GM18867 (cell line): ENCODE results near the gene IL17RD.

ENCODE experiments used
- ATAC-seq: cut with Tn5 transposase; IDR thresholded peaks from one replicate; pipeline ENCODE4 v1.9.1; 2021; ENCODE audit warnings: mild to moderate bottlenecking, moderate library complexity; ENCODE audit not compliant: unreplicated experiment

The IL17RD gene

GRCh38 chr3:57164657-57165573, at the start of gene IL17RD:
TSS of gene IL17RD (minus strand) at chr3:57165353. CDS start at chr3:57165286, 67 bp downstream.
- ATAC-seq, result peak; percentile 52

- no peak for ATAC-seq
These were observed 41.3 kb upstream of the IL17RD start for GRCh38 chr3:57206423-57206822.

DNA sequence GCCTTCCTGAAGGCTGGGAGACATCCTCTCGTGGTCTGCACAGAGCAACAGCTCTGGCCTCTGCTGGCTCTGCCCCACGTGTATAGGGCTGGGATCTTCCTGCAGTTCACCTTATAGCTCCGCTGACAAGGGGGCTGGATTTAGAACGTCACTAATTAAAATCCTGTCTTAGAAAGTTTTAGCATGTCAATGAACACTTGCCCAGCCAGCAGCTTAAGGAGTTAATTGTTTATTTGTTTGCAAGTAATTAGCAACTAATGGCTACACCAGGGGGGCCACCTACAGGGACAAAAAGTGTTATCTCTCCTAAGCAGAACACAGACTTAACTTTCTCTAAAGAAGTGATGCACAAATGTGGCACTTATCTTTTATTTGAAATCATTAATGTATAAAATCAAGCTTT, 34.7 kb upstream of the IL17RD start, which contains the start of gene HESX1:
HESX1 (minus strand) TSS at position 84 of the 403 bp plus-strand sequence; CDS start at position 24, 60 bp downstream.
- no peak for ATAC-seq

DNA sequence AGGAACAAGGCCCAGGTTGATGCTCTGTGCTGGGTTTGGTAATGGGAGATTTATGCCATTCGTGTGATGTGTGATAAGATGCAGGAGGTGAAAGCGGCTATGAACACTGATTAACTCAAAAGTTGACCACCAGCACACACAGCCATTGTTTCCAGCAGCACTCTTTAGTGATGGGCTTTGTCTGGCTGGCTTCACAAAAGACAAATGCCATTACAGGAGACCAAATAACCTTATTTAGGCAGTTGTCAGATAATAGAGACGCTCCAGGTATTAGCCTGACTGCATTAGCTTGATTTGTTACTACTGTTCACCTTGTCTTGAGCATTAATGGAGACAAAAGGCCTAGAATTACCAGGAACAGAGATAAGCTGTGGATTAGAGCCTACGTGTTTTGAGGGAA, 29.5 kb upstream of the IL17RD start:
- ATAC-seq, result no peak

DNA sequence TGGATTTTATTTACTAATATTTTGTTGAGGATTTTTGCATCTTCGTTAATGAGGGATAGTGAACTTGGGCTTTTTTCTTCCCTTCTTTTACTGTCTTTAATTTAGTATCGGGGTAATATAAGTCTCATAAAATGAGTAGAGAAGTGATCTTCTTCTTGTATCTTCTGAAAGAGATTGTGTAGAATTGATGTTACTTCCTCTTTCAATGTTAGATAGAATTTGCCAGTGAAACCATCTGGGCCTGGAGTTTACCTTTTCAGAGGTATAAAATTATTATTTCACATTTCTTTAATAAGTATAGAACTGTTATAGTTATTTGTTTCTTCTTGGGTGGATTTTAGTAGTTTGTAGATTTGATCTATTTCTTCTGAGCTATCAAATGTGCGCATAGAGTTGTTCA, 26.9 kb upstream of the IL17RD start:
- ATAC-seq, result no peak

- ATAC-seq, result no peak
These were observed 19.4 kb upstream of the IL17RD start for GRCh38 chr3:57184526-57184925.

DNA sequence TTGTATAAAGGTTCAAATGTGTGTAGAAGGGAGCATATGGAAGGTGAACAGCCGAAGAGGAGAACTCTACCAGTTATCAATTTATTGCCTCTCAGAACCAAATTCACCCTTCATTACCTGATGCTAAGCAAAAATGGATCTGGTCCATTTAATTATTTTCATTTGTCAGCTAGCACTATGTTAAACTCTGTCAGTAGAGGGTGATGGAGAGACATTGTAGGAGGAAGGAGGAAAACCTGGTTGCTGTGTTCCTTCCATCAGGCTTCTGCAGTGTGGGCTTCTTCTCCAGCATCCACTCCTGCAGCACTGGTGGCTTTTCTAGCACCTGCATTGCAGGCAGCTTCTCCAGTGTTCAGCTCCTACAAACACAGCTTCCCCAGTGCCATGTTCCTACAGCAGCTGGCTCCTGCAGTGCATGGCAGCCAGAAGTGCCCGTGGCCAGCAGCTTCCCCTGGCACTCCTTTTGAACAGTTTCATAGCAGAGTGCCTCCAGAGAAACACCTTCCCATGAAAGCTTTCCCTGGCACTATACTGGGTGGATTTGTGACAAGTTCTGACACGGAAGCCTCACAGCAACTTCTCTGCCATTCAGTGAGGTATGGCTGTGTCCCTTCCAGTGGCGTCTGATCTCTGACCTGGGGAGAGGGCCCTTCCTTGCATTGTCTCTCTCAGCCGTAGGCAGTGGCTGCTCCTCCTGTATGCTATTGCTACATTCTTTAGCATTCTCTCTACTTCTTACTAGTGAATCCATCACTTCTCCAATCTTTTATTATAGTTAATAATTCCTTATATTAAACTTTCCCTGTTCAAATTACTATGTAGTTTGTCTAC, 14.6 kb upstream of the IL17RD start:
- no peak for ATAC-seq

GRCh38 chr3:57176045-57176444, 10.9 kb upstream of the IL17RD start:
- ATAC-seq, result no peak

DNA sequence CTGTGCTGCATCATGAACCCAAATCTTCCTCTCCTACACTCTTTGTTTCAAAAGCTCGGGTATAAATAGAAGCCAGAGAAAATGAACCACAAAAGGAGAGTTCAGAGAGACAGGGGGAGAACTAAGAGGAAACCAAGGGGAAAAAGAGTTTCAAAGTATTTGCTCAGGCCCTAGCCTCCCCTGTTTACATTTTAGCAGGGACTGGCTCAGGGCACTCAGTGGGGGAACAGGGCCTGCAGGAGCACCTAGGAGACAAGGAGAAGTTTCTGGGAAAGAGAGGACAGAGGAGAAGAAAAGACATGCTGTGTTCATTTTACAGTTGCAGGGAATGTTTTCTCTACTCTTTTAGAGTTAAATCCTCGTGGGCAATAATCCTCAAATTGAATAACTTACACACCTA, 8.5 kb upstream of the IL17RD start:
- no peak for ATAC-seq

DNA sequence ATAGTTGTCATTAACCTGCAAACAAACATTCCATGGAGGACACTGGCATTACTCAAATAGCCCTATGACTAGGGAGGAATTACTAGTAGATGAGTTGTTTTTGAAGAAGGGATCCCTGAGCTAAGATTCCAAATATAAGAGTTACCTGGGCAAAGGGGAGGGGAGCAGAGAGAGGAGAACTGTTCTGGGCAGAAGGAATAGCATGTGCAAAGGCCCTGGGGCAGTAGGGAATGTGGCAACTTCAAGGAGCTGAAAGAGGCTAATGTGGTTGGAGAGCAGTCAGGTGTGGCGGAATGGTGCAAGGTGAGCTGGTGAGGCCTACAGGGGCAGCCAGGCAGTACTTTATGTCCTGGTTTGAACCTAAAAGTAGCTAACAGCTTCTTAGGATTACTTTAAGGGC, 5.8 kb upstream of the IL17RD start:
- ATAC-seq, result no peak

DNA sequence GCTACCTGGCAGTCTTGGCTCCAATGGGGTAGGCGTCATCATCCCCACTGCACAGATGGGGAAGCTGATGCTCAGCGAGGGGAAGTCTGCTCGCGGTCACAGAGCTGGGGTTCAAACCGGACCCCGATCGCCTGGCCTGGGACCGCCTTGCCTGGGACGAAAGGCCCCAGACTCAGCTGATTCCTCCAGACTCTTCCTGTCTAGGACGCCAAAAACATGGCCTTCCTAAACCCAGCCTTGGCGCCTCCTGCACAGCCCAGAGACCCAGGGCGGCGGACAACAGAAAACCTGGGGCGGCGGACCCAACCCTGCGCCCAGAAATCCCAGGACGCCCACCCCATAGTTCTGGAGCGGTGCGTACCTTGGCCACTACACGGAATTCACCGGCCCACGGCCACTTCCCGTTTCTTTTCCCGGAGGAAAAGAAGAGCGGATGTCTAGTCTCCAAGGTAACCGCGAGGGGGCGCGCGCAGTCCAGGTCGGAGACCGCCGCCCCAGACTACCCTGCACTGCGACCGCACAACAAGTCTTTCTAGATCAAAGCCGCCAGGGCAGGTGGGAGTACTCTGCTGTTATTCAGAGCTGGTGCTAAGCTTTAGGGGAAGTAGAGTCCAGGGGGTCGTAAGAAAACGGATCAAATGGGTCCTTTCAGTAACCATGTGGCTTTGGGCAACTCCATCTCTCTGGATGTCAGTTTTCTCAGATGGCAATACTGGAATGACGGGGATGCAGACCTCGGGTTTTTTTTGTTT, 4.9 kb upstream of the IL17RD start:
- ATAC-seq, result no peak

GRCh38 chr3:57169108-57169507, 4.0 kb upstream of the IL17RD start:
- ATAC-seq, result no peak

DNA sequence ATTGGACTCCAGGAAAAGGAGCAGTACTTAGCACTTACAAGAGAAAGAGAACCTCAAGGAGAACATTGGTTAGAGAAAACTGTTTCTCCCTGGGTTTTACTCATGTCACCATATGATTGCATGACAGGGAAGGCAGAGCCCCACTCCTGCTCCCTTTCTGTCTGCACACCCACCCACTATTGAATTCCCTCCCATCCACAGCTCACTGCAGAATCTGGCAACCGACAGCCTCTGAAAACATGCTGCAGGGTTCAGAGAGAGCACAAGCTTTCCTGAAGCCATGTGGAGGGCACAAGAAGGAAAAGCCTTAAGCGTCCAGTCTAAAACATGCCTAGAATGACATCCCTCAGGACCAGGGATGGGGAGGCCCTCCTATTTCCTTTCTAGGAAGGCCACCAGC, 3.0 kb upstream of the IL17RD start:
- no peak for ATAC-seq

DNA sequence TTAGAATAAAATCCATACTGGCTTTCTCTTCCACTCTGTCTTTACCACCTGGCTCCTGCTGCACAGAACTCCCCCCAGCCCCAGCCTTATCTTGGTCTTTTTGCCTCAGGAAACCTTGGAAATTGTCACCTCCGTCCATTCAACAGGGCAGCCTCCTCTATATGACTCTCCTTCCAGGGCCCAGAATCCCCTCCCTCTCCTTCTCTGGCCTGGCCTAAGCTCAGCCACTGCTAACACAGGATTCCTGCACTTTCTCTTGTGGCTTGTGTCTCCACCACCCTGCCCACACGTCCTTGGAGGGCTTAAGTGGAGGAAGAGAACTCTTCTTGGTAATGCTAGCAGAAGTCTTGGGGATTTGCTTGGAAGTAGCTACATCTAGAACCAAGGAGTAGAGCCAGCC, 1.5 kb upstream of the IL17RD start:
- ATAC-seq, result no peak

DNA sequence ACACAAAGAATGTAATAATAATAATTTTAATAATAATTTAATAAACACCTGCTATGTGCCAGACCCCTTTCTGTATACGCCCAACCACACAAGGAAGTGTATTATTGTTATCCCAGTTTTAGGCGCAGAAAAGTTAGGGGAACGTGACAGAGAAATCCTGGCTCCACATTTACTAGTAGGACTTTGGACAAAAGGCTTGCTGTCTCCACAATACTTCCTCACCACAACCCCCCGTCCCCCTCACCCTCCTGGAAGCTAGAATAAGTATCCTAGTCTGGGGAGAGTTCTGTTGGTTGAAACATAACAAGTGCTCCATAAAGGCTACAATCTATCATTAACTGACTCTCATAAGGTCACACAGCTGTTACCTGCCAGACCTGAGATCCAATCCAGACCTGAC, 488 bp upstream of the IL17RD start:
- no peak for ATAC-seq

DNA sequence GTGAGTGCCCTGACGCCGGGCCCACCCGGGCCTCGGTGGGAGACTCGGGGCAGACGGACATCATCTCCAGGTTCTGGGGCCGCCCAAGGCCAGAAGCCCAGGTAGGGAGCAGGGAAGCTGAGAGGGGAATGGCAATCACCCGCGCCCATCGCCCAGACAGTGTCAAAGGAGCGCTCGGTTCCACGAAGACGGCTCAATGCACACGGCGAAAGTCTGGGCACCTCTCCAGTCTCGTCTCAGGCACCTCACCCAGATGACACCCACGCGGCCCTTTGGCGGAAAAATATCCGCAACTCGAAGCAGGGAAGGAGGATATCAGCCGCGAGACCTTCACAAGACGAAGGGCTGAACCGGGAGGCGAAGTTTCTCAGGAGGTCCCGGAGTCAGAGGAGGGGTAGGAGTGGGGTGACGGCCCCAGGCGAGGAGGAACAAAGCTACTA, 916 bp downstream of the IL17RD start:
- ATAC-seq, result no peak

- no peak for ATAC-seq
These were observed 1.4 kb downstream of the IL17RD start for GRCh38 chr3:57163751-57164150.

DNA sequence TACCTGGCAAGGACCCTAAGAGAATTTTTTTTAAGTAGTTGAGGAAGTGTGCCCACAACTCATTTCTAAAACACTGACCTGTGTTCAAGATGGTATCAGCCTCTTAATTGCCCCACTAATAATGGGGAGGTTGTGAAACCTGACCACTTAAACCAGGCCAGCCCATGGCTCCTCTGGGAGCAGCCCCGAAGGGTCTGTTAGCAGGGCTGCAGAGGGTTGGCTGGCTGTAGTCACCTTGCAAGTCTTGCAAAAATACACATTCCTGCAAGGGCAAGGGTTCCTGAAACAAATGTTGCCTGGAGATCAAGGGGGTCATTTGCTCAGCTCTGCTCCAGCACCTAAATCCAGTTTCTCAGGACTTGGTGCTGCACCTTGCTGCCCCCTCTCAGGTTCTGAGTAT, 3.2 kb downstream of the IL17RD start:
- no peak for ATAC-seq

DNA sequence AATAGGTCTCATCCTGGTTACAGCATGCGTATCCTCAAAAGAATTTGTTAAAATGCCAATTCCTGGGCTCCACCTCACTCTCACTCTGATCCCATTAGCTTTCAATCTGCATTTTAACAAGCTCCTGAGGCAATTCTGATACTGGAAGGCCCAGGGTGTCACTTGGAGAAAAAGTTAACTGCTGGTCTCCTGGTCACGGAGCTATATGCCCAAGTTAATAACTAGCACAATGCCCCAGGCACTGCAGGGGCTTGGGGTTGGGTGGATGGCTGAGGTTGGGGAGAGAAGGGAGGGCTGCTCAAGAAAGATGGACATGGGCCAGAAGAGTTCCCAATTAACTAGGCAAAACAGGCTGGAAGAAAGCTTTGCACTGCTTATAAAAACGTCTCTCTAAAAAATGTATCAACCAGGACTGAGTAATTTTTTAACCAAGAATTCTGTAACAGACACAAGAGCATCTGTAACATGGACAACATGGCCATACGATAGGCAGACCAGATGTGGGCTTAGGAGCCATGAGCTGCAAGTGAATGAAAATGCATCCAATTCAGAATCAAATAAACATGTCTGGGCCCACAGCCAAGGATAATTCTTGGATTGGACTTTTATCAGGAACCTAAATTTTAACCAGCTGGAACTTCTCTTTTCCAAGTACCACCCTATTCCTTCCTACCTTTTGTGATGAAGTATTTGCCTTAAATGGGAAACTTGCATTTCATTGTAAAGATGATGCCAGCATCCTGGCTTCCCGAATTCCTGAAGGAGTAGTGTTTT, 4.2 kb downstream of the IL17RD start:
- no peak for ATAC-seq

- no peak for ATAC-seq
These were observed 4.9 kb downstream of the IL17RD start for GRCh38 chr3:57160076-57160764.
